Spleen (tissue), 7 donors: Measurements from ENCODE around the gene MED13L.

Experiments used
- POLR2A ChIP-seq, 3 donors: fragments of 450-650 bp; IDR thresholded peaks; one replicate each; pipeline ENCODE4 v1.5.1; 2017; ENCODE audit warnings: antibody characterized with exemption in 3 of 3, mild to moderate bottlenecking in 1 of 3
- TF ChIP-seq, protein P1 (sequence below), 11 experiments: fragments of 200-600 bp in 7 of 11; fragments of 450-650 bp in 4 of 11; sonication (generic) in 4 of 11; IDR thresholded peaks in 8 of 11; conservative IDR thresholded peaks in 3 of 11; 1 replicate in 7 of 11; 2 replicates in 4 of 11; pipeline versions ENCODE4 v1.4.0 to v1.8.0; 2016 to 2021; ENCODE audit warnings: antibody characterized with exemption in 11 of 11, inconsistent platforms in 4 of 11, mild to moderate bottlenecking in 1 of 11
- donor health status: DM: no; HTN: no; CAD: no; lungs with moderate emphysema.
- donor health status: DM: no; HTN: no; CAD: no.
- donor health status: DM: no; HTN: no; CAD: no.

DNA sequence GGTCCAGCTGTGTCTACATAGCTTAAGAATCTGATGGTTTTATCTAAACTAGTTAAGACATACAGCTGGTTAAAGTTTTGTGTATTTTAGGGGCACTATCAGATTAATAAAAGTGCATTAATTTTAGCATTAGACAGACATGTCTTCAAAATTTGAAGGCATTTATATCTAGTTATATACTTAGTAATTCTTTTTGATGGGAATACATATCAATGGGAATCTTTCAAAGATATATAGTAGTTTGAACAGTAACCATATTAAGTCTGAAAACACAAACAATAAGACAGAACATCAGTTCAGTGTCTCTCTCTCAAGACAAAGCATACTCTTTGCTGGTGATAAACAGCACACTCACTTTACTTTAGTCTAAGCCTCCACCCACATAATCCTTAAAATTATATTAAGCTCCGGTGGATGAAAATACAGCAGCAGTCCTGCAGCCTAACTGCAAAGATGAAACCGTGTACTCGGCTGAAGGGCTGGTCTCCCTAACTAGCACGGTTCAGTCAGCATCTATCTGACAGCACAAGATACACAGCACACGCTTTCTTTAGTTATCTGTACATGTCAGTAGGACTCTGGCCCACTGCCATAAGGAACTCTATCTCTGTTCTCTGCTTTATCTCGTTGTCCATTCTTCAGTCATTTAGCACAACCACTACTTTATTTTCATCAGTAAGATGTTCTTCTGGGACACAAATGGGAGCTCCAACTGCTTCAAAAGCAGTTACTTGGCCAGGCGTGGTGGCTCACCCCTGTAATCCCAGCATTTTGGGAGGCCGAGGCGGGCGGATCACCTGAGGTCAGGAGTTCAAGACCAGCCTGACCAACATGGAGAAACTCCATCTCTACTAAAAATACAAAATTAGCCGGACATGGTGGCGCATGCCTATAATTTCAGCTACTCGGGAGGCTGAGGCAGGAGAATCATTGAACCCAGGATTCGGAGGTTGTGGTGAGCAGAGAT, 80.5 kb downstream of the MED13L start:
- TF ChIP-seq, protein P1, sequence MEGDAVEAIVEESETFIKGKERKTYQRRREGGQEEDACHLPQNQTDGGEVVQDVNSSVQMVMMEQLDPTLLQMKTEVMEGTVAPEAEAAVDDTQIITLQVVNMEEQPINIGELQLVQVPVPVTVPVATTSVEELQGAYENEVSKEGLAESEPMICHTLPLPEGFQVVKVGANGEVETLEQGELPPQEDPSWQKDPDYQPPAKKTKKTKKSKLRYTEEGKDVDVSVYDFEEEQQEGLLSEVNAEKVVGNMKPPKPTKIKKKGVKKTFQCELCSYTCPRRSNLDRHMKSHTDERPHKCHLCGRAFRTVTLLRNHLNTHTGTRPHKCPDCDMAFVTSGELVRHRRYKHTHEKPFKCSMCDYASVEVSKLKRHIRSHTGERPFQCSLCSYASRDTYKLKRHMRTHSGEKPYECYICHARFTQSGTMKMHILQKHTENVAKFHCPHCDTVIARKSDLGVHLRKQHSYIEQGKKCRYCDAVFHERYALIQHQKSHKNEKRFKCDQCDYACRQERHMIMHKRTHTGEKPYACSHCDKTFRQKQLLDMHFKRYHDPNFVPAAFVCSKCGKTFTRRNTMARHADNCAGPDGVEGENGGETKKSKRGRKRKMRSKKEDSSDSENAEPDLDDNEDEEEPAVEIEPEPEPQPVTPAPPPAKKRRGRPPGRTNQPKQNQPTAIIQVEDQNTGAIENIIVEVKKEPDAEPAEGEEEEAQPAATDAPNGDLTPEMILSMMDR (IDR thresholded peaks at IDR 0.05 in 8 of 11, conservative IDR thresholded peaks at IDR 0.05 in 3 of 11) = no peak
- no peak for TF ChIP-seq POLR2A (IDR thresholded peaks at IDR 0.05)
